Ovary (tissue), 9 donors: Measurements from ENCODE around the gene SNX25. TPM values are rescaled to one million over a fixed set of nuclear protein-coding genes. Genes with fewer than 3 reads are reported as not detected.

Experiments
- DNase-seq, 5 donors: peaks; one replicate each; pipeline ENCODE4 v3.0.0-alpha.2; 2019 to 2020
- H3K27ac ChIP-seq, 2 donors: fragments of 200-600 bp; one replicate each; pipeline versions ENCODE4 v1.5.1 to v1.8.0; 2019 to 2022
- H3K27me3 ChIP-seq: fragments of 200-600 bp; one replicate; pipeline ENCODE4 v1.8.0; 2022
- H3K36me3 ChIP-seq: fragments of 200-600 bp; sonication (generic); one replicate; pipeline ENCODE4 v1.5.1; 2019
- H3K4me1 ChIP-seq: one replicate; pipeline ENCODE4 v1.8.1; 2013; ENCODE audit warnings: mild to moderate bottlenecking, moderate library complexity; ENCODE audit not compliant: insufficient read depth
- H3K4me3 ChIP-seq: fragments of 200-600 bp; sonication (generic); one replicate; pipeline ENCODE4 v1.5.1; 2017
- H3K9me3 ChIP-seq, 2 donors: fragments of 200-600 bp in 1 of 2; sonication (generic) in 1 of 2; one replicate each; pipeline versions ENCODE4 v1.5.1 to v1.8.1; 2013 to 2019; ENCODE audit warnings: mild to moderate bottlenecking in 1 of 2, moderate library complexity in 1 of 2
- EP300 ChIP-seq: sonication (generic); formaldehyde crosslinking; IDR thresholded peaks from one replicate; pipeline ENCODE4 v1.6.1; 2017; ENCODE audit warnings: antibody characterized with exemption
- POLR2A ChIP-seq: fragments of 450-650 bp; IDR thresholded peaks from one replicate; pipeline ENCODE4 v1.6.1; 2017; ENCODE audit warnings: antibody characterized with exemption, mild to moderate bottlenecking, moderate library complexity
- WGBS, 3 donors: extraction: QIAGEN DNeasy Blood & Tissue Kit in 1 of 3; methylation state at CpG; one replicate each; pipeline versions ENCODE4 v1.1.5 to v1.1.7; 2013 to 2017; 5-methylcytosine and 5-hydroxymethylcytosine counted together
- intact Hi-C, 4 donors: fragments of 100-400 bp; cut with DNase I; formaldehyde crosslinking; loops; one replicate each; pipeline versions ENCODE4 v1.11.0 to v1.15.1; 2022 to 2023
- polyA plus RNA-seq, 2 donors: library from polyadenylated mRNA; stranded (reverse); fragments of 200-250 nt in 1 of 2; fragments of 350-450 nt in 1 of 2; fragmentation: Illumina TruSeq in 1 of 2; extraction: RNeasy Lipid Tissue Mini Kit (QIAGEN cat#74804) in 1 of 2; gene quantifications; one replicate each; pipeline ENCODE4 v1.2.3, GENCODE V29; 2013 to 2014
- total RNA-seq, 7 donors: library from RNA; depleted of rRNA in 2 of 7; stranded (reverse); fragments of >200 nt in 2 of 7; fragmentation: NEBNext Ultra II Directional in 3 of 7; extraction: Animal tissue kit (Norgen Biotek cat#: 25700) in 3 of 7; gene quantifications; one replicate each; pipeline versions ENCODE4 v1.1.0 to v1.2.4, GENCODE V29; 2016 to 2023
- TF ChIP-seq, protein P1 (sequence below), 3 donors: fragments of 450-650 bp in 2 of 3; fragments of 200-600 bp in 1 of 3; IDR thresholded peaks; one replicate each; pipeline versions ENCODE4 v1.5.1 to v1.8.0; 2016 to 2022; ENCODE audit warnings: antibody characterized with exemption in 3 of 3, mild to moderate bottlenecking in 1 of 3
- donor health status: DM: no; HTN: no; CAD: no; lungs with moderate emphysema.
- donor health status: DM: no; HTN: no; CAD: no.
- donor health status: Bipolar disorder and iron deficiency.
- donor health status: DM: yes; HTN: yes; CAD: no.
- donor health status: DM: no; HTN: no; CAD: no.
- donor health status: DM: yes; HTN: yes; CAD: no.

Gene SNX25
- total and polyA plus RNA-seq, 9 donors = 7.9 to 28.4 (median 19.1) TPM

- Histone ChIP-seq H3K36me3 (no peaks in the 10 kb centered on the region), H3K4me1 (peaks cover 1% of the 10 kb centered on the region), H3K27ac (no peak overlapping the region), H3K27me3 (no peaks in the 10 kb centered on the region), H3K4me3 (no peak overlapping the region), H3K9me3 (no peaks in the 10 kb centered on the region)
- 87 to 98% (median 87%) methylated on average over 3 of the region's 3 CpGs for WGBS, 3 donors
- TF ChIP-seq, protein P1, sequence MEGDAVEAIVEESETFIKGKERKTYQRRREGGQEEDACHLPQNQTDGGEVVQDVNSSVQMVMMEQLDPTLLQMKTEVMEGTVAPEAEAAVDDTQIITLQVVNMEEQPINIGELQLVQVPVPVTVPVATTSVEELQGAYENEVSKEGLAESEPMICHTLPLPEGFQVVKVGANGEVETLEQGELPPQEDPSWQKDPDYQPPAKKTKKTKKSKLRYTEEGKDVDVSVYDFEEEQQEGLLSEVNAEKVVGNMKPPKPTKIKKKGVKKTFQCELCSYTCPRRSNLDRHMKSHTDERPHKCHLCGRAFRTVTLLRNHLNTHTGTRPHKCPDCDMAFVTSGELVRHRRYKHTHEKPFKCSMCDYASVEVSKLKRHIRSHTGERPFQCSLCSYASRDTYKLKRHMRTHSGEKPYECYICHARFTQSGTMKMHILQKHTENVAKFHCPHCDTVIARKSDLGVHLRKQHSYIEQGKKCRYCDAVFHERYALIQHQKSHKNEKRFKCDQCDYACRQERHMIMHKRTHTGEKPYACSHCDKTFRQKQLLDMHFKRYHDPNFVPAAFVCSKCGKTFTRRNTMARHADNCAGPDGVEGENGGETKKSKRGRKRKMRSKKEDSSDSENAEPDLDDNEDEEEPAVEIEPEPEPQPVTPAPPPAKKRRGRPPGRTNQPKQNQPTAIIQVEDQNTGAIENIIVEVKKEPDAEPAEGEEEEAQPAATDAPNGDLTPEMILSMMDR (IDR thresholded peaks at IDR 0.05) = no peak
- no peak for TF ChIP-seq POLR2A
- no peak for TF ChIP-seq EP300
- no peak for DNase-seq
- intact Hi-C loops = no loop called here
These were observed 29.9 kb upstream of the SNX25 start for GRCh38 chr4:185179488-185179887.

DNA sequence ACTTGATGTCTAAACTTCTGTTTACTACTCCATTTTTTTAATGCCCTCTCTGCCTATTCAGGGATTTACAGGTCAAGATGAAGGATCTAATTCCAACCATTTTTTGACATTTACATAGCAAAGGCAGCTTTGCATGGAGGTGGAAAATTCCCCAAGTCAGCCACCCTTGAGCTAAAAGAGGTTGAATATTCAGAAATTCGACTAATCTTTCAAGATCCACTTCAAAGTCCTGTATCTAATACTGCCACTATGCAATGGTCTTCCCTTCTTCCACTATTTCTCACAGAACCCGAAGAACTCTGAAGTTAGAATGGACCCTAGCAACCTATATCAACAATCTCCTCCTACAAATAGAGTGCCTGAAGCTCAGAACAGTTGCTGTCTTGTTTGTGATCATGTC is 27.2 kb upstream of the SNX25 start:
- Histone ChIP-seq H3K4me3 (no peak overlapping the region), H3K9me3 (no peaks in the 10 kb centered on the region), H3K36me3 (no peaks in the 10 kb centered on the region), H3K27me3 (no peaks in the 10 kb centered on the region), H3K4me1 (peaks cover 1% of the 10 kb centered on the region), H3K27ac (no peak overlapping the region)
- TF ChIP-seq, protein P1 (IDR thresholded peaks at IDR 0.05) = no peak
- TF ChIP-seq POLR2A (no peak), EP300 (no peak)
- intact Hi-C loops = loop anchor here in 1 of 4 donors (5.0 kb wide), 1 partner anchor 145 kb away; no protein-coding TSS in a partner anchor
- 72 to 78% (median 77%) methylated on average over 2 of the region's 2 CpGs for WGBS, 3 donors
- no peak for DNase-seq

- DNase-seq = peak; percentile 70 to 90 (median 79)
- no peak for TF ChIP-seq EP300
- TF ChIP-seq, protein P1 (IDR thresholded peaks at IDR 0.05) = peak; percentile 66 to 77 (median 67)
- WGBS, 3 donors = 24 to 31% (median 28%) methylated on average over 6 of the region's 6 CpGs
These were observed 25.6 kb upstream of the SNX25 start for GRCh38 chr4:185183622-185184281.

DNA sequence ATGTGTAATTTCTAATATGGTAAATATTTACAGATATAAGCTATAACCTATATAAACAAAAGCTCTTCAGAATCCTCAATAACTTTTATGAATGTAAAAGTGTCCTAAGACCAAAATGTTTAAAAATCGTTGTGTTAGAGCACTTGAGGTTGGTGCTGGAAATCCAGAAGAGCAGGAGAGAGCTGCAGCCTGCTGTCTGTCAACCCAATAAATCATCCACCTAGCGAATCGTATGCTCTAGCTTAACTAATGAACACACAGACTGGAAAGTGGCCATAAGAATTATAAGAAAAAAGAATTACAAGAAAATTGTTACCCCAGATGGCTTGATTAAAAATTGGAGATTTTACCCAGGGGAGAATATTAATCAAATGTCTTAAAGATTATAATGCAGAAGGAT is 22.6 kb upstream of the SNX25 start:
- intact Hi-C loops = no loop called here
- Histone ChIP-seq H3K36me3 (no peaks in the 10 kb centered on the region), H3K27me3 (no peaks in the 10 kb centered on the region), H3K4me1 (peaks cover 1% of the 10 kb centered on the region), H3K9me3 (no peaks in the 10 kb centered on the region), H3K4me3 (no peak overlapping the region), H3K27ac (no peak overlapping the region)
- WGBS, 3 donors = 66 to 75% (median 71%) methylated on average over 3 of the region's 3 CpGs
- no peak for DNase-seq
- TF ChIP-seq POLR2A = no peak
- no peak for TF ChIP-seq EP300
- TF ChIP-seq, protein P1 (IDR thresholded peaks at IDR 0.05) = no peak

More at GRCh38 chr4:185183622-185184281, 25.6 kb upstream of the SNX25 start:
- no peaks in the 10 kb centered on the region for H3K27me3 ChIP-seq
- H3K4me3 ChIP-seq = no peak overlapping the region
- intact Hi-C loops = loop anchor here in 1 of 4 donors (5.0 kb wide), 1 partner anchor 146 kb away; no protein-coding TSS in a partner anchor
- H3K36me3 ChIP-seq = no peaks in the 10 kb centered on the region
- peaks cover 1% of the 10 kb centered on the region for H3K4me1 ChIP-seq
- no peak overlapping the region for H3K27ac ChIP-seq
- H3K9me3 ChIP-seq = no peaks in the 10 kb centered on the region
